Activated CD4-positive, alpha-beta memory T cell treated with anti-CD3 and anti-CD28 coated beads for 36 hours (primary cell): ENCODE data around the gene LKAAEAR1. TPM values are rescaled to one million over a fixed set of nuclear protein-coding genes. Genes with fewer than 3 reads are reported as not detected.

Source experiments
- CTCF ChIA-PET: fragments of 350-600 bp; sonication (Branson Sonifier 250); formaldehyde crosslinking; loops from one replicate; lab custom pipeline; 2021; ENCODE audit warnings: antibody characterized with exemption, inconsistent platforms; lab: Charles Lee
- POLR2A ChIA-PET: fragments of 350-600 bp; sonication (Branson Sonifier 250); formaldehyde crosslinking; loops from one replicate; lab custom pipeline; 2021; ENCODE audit warnings: antibody characterized with exemption; lab: Charles Lee
- DNase-seq: peaks from one replicate; pipeline ENCODE4 v3.0.0-alpha.2; 2020
- H3K27ac Mint-ChIP-seq: one replicate; pipeline ENCODE4 v1.8.0; 2021; ENCODE audit warnings: mixed read lengths
- H3K27me3 Mint-ChIP-seq: one replicate; pipeline ENCODE4 v1.8.0; 2021; ENCODE audit warnings: mixed read lengths
- H3K36me3 Mint-ChIP-seq: one replicate; pipeline ENCODE4 v1.8.0; 2021; ENCODE audit warnings: mixed read lengths
- H3K4me1 Mint-ChIP-seq: one replicate; pipeline ENCODE4 v1.8.0; 2021; ENCODE audit warnings: low read depth, mixed read lengths
- H3K4me3 Mint-ChIP-seq: one replicate; pipeline ENCODE4 v1.8.0; 2021; ENCODE audit warnings: mild to moderate bottlenecking, mixed read lengths
- H3K9me3 Mint-ChIP-seq: one replicate; pipeline ENCODE4 v1.8.0; 2021; ENCODE audit warnings: mixed read lengths
- intact Hi-C: fragments of 100-400 bp; cut with micrococcal nuclease; formaldehyde crosslinking; loops from one replicate; pipeline ENCODE4 v1.15.1; 2023
- total RNA-seq, 2 experiments: library from RNA; stranded (reverse); gene quantifications; one replicate each; pipeline ENCODE4 v1.2.3, GENCODE V29; 2021

LKAAEAR1 gene
- total RNA-seq, 2 experiments from 2014 or later = not detected

DNA sequence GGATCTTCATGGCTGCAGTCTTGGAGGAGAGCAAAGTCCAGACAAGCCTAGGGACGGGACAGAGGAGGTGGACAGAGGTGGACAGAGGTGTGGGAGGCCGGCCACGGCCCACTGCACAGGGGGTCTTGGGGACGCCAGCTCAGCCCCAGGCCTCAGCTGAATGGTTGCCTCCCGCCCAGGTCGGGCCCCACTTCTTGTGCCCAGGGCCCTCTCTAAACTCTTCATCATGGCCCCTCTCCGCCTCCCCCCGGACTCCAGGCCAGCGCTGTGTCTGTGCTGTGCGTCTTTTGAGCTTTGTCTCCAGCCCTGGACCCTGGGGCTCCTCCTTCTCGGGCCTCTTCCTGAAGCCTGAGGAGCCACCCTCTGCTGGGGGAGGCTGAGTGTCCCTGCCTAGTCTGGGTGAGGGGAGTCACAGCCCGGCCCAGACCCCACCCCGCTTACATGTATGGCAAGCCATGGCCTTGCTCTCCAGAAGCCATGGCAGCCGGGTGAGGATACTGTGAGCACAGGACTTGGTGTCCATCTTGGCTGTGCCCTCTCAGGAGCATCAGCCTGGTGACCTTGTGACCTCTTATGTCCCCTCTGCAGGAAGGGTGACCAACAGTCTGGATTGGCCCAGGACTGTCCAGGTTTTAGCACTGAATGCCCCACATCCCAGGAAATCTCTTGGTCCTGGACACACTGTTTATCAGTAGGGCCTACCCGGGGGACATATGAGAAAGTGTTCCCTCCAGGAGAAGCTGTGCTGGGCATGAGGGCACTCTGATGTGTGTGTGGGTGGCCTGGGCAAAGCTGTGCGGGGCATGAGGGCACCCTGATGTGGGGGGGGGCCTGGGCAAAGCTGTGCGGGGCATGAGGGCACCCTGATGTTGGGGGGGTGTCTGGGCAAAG is 32.6 kb upstream of the LKAAEAR1 start:
- POLR2A ChIA-PET = no interaction called here
- Mint-ChIP-seq H3K36me3 (no peaks in the 10 kb centered on the region), H3K27ac (no peak overlapping the region), H3K27me3 (peaks cover 4% of the 10 kb centered on the region), H3K9me3 (no peaks in the 10 kb centered on the region), H3K4me3 (no peak overlapping the region), H3K4me1 (peaks cover 8% of the 10 kb centered on the region)
- intact Hi-C loops = no loop called here
- DNase-seq = no peak
- CTCF ChIA-PET = no interaction called here

DNA sequence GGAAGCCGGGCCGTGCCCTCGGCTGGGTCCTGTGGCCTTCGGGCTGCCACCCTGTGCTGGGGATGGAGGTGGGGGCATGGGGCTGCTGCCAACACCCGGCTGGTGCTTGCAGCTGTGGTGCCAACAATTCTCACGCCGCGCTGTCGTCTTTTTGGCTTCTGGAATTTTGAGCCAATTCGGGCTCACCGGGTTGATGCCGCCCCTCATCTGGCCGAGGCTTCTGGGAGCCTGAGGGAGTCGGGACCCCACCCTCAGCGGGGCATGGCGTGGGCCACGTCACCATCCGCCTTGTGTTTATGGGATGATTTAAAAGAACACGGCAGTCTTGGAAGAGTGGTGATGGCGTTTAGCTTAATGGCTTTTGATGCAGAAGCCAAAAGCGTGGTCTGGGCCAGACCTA is 31.8 kb upstream of the LKAAEAR1 start:
- Mint-ChIP-seq H3K27ac (no peak overlapping the region), H3K36me3 (no peaks in the 10 kb centered on the region), H3K9me3 (no peaks in the 10 kb centered on the region), H3K4me1 (peaks cover 8% of the 10 kb centered on the region), H3K4me3 (no peak overlapping the region), H3K27me3 (no peaks in the 10 kb centered on the region)
- CTCF ChIA-PET = no interaction called here
- intact Hi-C loops = no loop called here
- POLR2A ChIA-PET = no interaction called here
- no peak for DNase-seq

DNA sequence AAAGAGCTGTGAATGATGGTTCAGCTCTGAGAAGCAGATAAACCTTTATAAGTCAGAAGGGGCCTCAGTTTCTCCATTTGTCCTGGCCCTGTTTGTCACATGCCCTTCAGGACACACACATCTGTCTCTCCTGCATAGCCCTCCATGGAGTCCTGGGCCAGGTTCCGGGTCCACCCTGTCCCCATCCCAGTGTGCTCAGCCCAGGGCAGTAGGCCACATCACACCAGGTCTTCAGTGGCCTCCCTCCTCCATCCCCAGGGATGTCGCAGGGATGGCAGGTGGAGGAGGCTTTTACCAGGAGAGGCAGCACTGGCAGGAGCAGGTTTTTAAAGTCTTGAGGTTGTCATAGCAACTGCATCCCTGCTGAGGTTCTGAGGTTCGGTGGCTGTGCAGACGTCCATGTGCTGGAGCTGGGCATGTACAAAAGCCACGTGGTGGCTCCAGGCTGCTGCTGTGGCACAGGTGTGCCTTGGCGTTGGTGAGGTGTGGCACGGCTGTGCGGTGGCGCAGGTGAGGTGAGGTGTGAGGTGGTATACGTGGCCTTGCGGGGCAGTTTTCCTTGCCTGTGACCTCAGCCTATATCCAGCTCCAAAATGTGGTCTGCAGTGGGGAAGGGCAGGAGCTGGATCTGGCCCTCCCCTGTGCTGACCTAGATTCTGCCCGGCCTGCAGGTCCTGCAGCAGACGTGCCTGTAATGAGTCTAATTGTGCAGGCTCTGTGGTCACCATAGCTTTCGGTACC is 31.1 kb upstream of the LKAAEAR1 start:
- no peak overlapping the region for H3K27ac Mint-ChIP-seq
- H3K4me3 Mint-ChIP-seq = no peak overlapping the region
- ChIA-PET POLR2A (no interaction called here), CTCF (no interaction called here)
- no peak for DNase-seq
- H3K27me3 Mint-ChIP-seq = no peaks in the 10 kb centered on the region
- H3K36me3 Mint-ChIP-seq = no peaks in the 10 kb centered on the region
- no peaks in the 10 kb centered on the region for H3K9me3 Mint-ChIP-seq
- intact Hi-C loops = no loop called here
- peaks cover 6% of the 10 kb centered on the region for H3K4me1 Mint-ChIP-seq

DNA sequence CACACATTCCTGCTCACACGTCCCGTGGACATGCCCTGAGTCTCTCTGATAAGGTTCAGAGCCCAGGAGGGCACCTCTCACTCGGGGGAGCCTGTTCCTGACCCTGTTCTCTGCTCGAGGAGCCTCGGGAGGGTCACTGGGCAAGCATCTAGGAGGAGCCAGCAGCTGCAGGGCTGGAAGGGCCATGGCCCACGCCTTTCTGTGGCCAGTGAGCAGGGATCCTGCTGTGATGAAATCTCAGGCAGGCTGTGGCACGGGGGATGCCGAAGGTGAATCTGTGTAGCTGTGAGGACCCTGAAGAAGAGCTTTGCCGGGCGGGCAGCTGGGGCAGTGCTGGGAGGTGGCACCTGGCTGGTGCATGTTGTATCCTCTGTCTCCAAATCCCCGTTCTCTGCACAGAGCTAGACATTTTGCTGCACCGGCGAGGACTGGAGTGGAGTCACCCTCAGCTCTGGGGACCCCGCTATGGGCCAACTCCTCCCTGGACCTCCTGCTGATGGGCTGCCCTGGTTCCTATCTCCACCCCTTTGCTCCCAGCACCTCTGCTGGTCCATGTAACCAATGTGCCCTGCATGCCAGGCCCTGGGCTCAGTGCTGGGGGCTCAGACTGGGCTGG is 30.3 kb upstream of the LKAAEAR1 start:
- H3K27me3 Mint-ChIP-seq = no peaks in the 10 kb centered on the region
- POLR2A ChIA-PET = no interaction called here

DNA sequence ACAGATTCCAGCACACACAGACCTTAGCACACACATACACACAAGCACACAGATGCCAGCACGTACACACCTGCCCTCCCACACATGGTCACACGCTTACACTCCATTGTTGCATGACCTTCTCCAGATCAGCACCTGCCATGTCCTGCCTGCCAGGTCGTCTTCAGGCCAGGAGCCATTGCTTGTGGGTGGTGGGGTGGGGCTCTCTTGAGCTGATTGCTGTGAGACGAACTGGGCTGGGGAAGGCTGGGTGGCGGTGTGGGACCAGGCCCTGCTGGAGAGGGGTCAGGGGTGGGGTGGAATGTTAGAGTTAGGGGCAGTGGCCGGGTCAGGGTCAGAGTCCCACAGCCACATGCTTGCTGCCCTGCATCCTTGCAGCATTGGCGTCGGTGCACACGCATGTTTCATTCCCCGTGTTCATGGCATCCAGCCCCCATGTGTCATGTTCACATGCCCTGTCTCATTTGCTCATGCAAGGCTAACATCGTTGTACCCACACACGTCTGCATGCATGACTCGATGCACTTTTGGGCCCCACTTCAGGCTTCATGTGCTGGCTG is 29.7 kb upstream of the LKAAEAR1 start:
- H3K9me3 Mint-ChIP-seq = no peaks in the 10 kb centered on the region
- H3K27me3 Mint-ChIP-seq = no peaks in the 10 kb centered on the region
- no peak overlapping the region for H3K27ac Mint-ChIP-seq
- H3K4me3 Mint-ChIP-seq = no peak overlapping the region
- no peak for DNase-seq
- ChIA-PET POLR2A (no interaction called here), CTCF (no interaction called here)
- no peaks in the 10 kb centered on the region for H3K36me3 Mint-ChIP-seq
- H3K4me1 Mint-ChIP-seq = no peaks in the 10 kb centered on the region
- intact Hi-C loops = no loop called here

More for the DNA sequence above, 30.3 kb upstream of the LKAAEAR1 start:
- Mint-ChIP-seq H3K27ac (no peak overlapping the region), H3K4me3 (no peak overlapping the region), H3K4me1 (no peaks in the 10 kb centered on the region), H3K36me3 (no peaks in the 10 kb centered on the region), H3K9me3 (no peaks in the 10 kb centered on the region)
- no peak for DNase-seq
- CTCF ChIA-PET = no interaction called here
- intact Hi-C loops = no loop called here

DNA sequence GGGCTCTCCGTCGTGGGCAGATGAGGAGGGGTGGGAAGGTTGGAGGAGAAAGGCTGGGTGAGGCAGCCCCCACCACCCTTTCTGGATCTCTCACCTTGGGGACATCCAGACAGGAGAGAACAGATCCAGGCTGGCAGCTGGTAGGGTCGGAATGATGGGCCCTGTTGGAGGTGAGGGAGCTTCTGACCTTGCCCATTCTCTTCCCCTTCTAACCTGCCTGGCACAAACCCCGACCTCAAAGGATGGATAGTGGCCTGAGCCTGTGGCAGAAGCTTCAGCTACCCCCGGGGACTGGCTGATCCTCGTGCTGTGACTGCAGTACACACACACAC is 29.2 kb upstream of the LKAAEAR1 start:
- ChIA-PET POLR2A (no interaction called here), CTCF (interaction anchor here (2.8 kb wide), 1 partner anchor 8 kb away, joined by 8 read pairs; no protein-coding TSS in a partner anchor)
- H3K4me1 Mint-ChIP-seq = no peaks in the 10 kb centered on the region
- no peaks in the 10 kb centered on the region for H3K36me3 Mint-ChIP-seq
- intact Hi-C loops = no loop called here
- H3K27me3 Mint-ChIP-seq = no peaks in the 10 kb centered on the region
- H3K9me3 Mint-ChIP-seq = no peaks in the 10 kb centered on the region
- no peak overlapping the region for H3K4me3 Mint-ChIP-seq
- no peak overlapping the region for H3K27ac Mint-ChIP-seq
- no peak for DNase-seq

DNA sequence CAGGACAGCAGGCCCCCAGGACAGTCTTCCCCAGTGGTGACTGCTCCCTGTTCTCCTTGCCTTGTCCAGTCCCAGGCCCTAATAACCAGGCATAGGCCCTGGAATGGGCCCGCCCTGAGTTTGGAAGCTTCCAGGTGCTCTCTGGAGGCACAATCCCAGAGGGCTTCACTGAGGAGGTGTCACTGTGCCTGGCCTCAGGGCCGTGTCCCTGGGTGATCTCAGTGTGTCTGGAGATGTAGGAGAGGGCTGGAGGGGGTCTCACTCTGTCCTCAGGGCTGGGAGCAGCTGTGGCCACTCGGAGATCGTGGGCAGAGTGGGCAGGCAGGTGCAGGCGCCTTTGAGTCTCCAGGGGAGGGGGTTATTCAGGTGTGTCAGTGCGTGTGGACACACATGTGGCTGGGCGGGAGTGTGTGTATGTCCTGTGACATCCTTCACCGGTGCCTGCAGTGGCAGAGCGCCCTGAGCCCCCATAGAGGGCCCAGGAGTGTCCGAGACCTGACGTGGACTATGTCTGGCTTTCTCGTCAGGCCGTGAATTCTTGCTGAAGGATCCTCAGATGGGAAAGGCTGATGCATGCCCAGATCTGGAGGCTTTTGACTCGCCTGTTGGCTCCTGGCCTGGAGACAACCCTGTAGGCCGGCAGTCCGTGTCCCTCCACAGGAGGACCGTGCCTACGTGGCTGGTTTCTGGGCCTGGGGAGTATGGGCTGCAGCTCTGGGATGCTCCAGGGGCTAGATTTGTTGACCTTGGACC is 28.7 kb upstream of the LKAAEAR1 start:
- Mint-ChIP-seq H3K27ac (no peak overlapping the region), H3K27me3 (no peaks in the 10 kb centered on the region), H3K4me3 (no peak overlapping the region), H3K36me3 (no peaks in the 10 kb centered on the region), H3K4me1 (no peaks in the 10 kb centered on the region), H3K9me3 (no peaks in the 10 kb centered on the region)
- ChIA-PET CTCF (interaction anchor here (0.8 to 2.8 kb wide), 2 partner anchors 8 to 29 kb away, joined by 4 to 8 read pairs; partner anchors contain the start of gene LKAAEAR1), POLR2A (no interaction called here)
- DNase-seq = no peak
- intact Hi-C loops = no loop called here

DNA sequence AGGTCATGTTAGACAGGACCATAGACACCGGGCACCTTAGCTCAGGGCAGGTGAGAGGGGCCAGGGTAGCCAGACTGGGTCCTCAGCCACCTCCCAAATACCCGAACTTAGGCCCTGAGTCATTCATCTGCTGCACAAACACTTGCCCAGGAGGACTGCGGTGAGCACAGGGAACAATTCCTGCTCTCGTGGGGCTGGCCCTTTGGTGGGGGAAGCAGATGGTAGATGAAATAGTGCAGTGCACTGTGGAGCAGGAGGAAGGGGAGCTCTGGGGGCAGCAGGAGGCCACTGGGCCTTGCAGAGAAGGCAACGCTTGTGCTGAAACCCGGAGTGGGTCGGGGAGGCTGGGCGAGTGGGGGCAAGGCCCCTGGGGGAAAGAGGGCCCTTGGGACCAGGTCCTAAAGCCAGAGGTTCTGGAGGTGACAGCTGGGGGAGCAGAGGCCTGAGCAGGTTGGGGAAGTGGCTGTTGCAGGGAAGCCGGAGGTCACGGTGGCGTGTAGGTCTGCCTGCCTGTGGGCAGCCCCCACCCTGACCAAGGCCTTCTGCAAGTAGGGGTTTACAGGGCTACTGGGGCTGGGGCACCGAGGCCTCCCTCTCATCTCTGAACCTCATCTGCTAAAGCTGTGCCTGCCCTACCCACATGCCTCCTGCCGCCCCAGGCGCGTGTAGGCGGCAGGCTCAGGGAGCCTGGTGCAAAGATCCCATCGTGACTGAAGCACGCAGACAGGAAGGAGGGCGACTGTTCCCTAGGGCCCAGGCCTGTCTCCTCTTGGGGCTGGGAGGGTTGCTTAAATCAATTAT is 27.8 kb upstream of the LKAAEAR1 start:
- ChIA-PET POLR2A (no interaction called here), CTCF (interaction anchor here (0.8 to 2.8 kb wide), 2 partner anchors 9 to 28 kb away, joined by 4 to 8 read pairs; partner anchors contain the start of gene LKAAEAR1)
- Mint-ChIP-seq H3K27ac (no peak overlapping the region), H3K4me3 (no peak overlapping the region), H3K9me3 (no peaks in the 10 kb centered on the region), H3K4me1 (no peaks in the 10 kb centered on the region), H3K36me3 (no peaks in the 10 kb centered on the region), H3K27me3 (no peaks in the 10 kb centered on the region)
- intact Hi-C loops = no loop called here
- no peak for DNase-seq

DNA sequence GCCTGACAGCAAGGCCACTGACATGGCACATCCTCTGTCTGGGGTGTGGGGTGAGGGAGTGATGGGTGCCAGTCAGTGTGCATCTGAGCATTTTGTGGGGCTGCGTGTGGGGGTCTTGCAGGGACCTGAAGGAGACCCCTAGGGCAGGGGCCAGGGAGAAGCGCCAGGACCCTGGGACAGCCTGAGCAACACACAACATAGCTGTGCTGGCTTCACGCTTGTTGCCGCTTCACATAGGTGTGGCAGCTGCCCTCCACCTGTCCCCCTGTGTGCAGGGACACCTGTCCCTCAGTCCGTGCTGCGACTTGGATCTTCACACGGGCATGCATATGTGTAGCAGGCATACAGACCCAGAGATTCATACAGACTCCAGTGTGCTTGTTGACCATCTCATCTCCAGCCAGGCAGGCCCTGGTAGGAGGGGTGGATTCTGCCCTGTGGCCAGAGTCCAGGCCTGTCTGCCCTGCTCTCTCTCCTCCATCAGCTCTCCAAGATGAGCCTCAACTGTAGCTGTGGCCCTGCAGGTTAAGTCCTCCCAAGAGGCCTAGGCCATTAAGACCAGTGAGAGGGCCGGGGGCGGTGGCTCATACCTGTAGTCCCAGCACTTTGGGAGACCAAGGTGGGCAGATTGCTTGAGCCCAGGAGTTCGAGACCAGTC is 26.3 kb upstream of the LKAAEAR1 start:
- Mint-ChIP-seq H3K27ac (no peak overlapping the region), H3K9me3 (no peaks in the 10 kb centered on the region), H3K4me1 (no peaks in the 10 kb centered on the region), H3K36me3 (no peaks in the 10 kb centered on the region), H3K4me3 (no peak overlapping the region), H3K27me3 (no peaks in the 10 kb centered on the region)
- intact Hi-C loops = no loop called here
- ChIA-PET CTCF (interaction anchor here (2.8 kb wide), 1 partner anchor 10 kb away, joined by 8 read pairs; no protein-coding TSS in a partner anchor), POLR2A (no interaction called here)
- DNase-seq = peak; percentile 7

DNA sequence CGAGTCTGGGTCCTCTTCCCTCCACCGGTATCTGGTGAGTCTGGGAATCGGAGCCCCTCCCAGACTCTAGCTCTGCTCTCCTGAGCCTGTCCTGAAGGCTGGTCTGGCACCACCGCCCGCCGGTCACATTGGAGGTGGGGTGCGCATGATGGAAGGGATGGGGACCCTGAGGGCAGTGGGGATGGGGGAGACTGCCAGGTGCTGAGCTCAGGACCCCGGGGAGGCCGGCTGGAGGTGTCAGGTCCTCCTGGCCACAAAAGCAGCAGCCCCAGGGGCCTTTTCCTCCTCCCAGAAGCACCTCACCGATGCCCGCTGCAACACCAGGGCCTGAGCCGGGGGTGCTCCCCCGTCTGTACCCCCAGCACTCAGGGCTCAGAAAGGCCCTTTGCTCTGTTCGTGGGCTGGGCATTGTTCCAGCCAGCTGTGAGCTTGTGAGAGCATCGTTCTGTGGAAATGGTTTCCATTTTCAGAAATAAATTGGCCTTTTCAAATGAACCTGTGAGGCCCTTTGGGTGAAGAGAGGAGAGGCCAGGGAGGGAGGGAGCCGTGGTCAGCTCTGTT is 25.7 kb upstream of the LKAAEAR1 start:
- Mint-ChIP-seq H3K4me1 (no peaks in the 10 kb centered on the region), H3K36me3 (no peaks in the 10 kb centered on the region), H3K9me3 (no peaks in the 10 kb centered on the region), H3K27me3 (no peaks in the 10 kb centered on the region), H3K27ac (no peak overlapping the region), H3K4me3 (no peak overlapping the region)
- CTCF ChIA-PET = no interaction called here
- peak; percentile 3 for DNase-seq
- POLR2A ChIA-PET = no interaction called here
- intact Hi-C loops = no loop called here
